ENCODE data around the gene OPCML.

DNA sequence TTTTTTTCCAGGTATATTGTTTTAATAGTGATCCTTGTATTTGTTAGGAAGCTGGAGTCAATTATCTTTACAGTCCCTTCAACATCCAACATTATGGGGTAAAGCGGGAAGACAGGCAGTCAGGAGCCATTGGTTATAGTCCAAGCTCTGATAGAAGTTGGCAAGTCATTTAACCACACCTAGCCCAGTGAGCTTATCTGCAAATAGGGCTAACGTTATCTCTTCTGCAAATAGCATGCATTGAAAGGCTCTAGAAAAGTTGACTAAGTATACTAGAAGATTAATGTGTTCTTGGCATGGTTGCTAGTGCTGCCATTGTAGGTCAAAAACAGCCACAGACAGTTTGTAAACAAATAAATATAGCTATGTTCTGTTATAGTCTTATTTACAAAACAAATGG, 520.7 kb downstream of the OPCML start:
- no peak for TF ChIP-seq ZNF354B (CRISPR knock-in tag; IDR thresholded peaks at IDR 0.05)
- TF ChIP-seq POLR2A (IDR thresholded peaks at IDR 0.05; ENCODE audit: insufficient read depth in 1 of 2, low read depth in 2 of 2, low read length in 2 of 2): no peak
- no peak for TF ChIP-seq SIN3A (IDR thresholded peaks at IDR 0.05; ENCODE audit: borderline replicate concordance, low read depth, low read length)
- no peak for TF ChIP-seq RELA (CRISPR knock-in tag; IDR thresholded peaks at IDR 0.05)
- TF ChIP-seq, protein P1, sequence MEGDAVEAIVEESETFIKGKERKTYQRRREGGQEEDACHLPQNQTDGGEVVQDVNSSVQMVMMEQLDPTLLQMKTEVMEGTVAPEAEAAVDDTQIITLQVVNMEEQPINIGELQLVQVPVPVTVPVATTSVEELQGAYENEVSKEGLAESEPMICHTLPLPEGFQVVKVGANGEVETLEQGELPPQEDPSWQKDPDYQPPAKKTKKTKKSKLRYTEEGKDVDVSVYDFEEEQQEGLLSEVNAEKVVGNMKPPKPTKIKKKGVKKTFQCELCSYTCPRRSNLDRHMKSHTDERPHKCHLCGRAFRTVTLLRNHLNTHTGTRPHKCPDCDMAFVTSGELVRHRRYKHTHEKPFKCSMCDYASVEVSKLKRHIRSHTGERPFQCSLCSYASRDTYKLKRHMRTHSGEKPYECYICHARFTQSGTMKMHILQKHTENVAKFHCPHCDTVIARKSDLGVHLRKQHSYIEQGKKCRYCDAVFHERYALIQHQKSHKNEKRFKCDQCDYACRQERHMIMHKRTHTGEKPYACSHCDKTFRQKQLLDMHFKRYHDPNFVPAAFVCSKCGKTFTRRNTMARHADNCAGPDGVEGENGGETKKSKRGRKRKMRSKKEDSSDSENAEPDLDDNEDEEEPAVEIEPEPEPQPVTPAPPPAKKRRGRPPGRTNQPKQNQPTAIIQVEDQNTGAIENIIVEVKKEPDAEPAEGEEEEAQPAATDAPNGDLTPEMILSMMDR (CRISPR knock-in tag; IDR thresholded peaks at IDR 0.05): no peak
- no peak for TF ChIP-seq HOXA7 (CRISPR knock-in tag; IDR thresholded peaks at IDR 0.05)
- TF ChIP-seq SP1 (IDR thresholded peaks at IDR 0.05): no peak
- no peak for TF ChIP-seq SP1 (CRISPR knock-in tag; IDR thresholded peaks at IDR 0.05)
- no peak for TF ChIP-seq ONECUT2 (CRISPR knock-in tag; IDR thresholded peaks at IDR 0.05)
- no peak for TF ChIP-seq ELF1 (CRISPR knock-in tag; IDR thresholded peaks at IDR 0.05)

Measured in HepG2 (cell line).